Right atrium auricular region (tissue), 2 donors: Measurements from ENCODE around the gene TSKS. TPM values are rescaled to one million over a fixed set of nuclear protein-coding genes. Genes with fewer than 3 reads are reported as not detected.

Source experiments
- DNase-seq: peaks from one replicate; pipeline ENCODE4 v3.0.0-alpha.2; 2019; ENCODE audit warnings: low spot score
- H3K27ac ChIP-seq, 2 donors: fragments of 200-600 bp; sonication (generic); 1 replicate in 1 of 2; 2 replicates in 1 of 2; pipeline ENCODE4 v1.5.1; 2016 to 2019
- H3K27me3 ChIP-seq, 2 donors: fragments of 200-600 bp; sonication (generic); one replicate each; pipeline versions ENCODE4 v1.5.1 to v1.6.0; 2017 to 2019
- H3K36me3 ChIP-seq: fragments of 200-600 bp; sonication (generic); one replicate; pipeline ENCODE4 v1.5.1; 2016
- H3K4me1 ChIP-seq, 2 donors: fragments of 200-600 bp; sonication (generic); one replicate each; pipeline versions ENCODE4 v1.5.1 to v1.6.0; 2017 to 2019
- H3K4me3 ChIP-seq, 2 donors: fragments of 200-600 bp; sonication (generic); 1 replicate in 1 of 2; 2 replicates in 1 of 2; pipeline ENCODE4 v1.5.1; 2017 to 2019; ENCODE audit warnings: mild to moderate bottlenecking in 1 of 2, moderate library complexity in 1 of 2
- H3K9me3 ChIP-seq, 2 donors: fragments of 200-600 bp; sonication (generic); one replicate each; pipeline ENCODE4 v1.5.1; 2019
- CTCF ChIP-seq, 2 donors: fragments of 200-600 bp; sonication (generic); IDR thresholded peaks; one replicate each; pipeline ENCODE4 v1.5.1; 2019; ENCODE audit warnings: antibody characterized with exemption in 2 of 2
- total RNA-seq, 2 donors: library from RNA; depleted of rRNA; stranded (reverse); fragments of >200 nt; gene quantifications; one replicate each; pipeline ENCODE4 v1.1.0, GENCODE V29; 2016

The TSKS gene
- under 1 TPM; 0.28 to 0.96 TPM for total RNA-seq

GRCh38 chr19:49763230-49763629, at the start of gene TSKS:
Gene TSKS (minus strand): TSS chr19:49763306. CDS start chr19:49763247, 59 bp downstream.
- Histone ChIP-seq H3K27me3 (no peaks in the 10 kb centered on the region), H3K9me3 (no peaks in the 10 kb centered on the region), H3K27ac (peak within 1 kb of the TSS; percentile 73), H3K4me3 (no peak within 1 kb of the TSS), H3K4me1 (peaks cover 0 to 21% of the 10 kb centered on the region in 2 donors), H3K36me3 (no peaks in the 10 kb centered on the region)
- no peak for DNase-seq
- no peak for TF ChIP-seq CTCF (IDR thresholded peaks at IDR 0.05)

DNA sequence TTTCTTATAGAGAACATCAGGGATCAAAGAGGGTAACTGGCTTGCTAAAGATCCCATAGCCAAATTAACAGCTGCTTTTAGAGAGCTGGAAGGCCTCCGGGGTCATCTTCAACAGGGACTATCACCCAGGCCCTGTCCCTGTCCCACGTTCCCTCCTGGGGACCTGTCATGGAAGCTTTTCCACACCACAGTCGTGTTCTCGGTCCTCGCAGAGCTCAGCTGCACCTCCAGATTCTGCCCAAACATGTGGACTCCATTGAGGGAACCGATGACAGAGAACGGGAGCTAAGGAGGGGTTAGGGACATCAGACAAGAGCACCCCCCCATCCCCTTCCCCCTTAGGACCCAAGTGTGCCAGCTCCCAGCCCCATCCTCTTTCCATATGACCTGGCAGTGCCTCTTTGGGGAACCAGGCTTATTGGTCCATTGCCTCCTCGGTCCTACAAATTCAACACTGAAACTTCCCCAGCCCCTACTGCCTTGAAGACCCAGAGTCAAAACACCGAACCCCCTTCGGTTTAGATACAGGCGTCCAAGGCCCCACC, 49.4 kb upstream of the TSKS start:
- no peaks in the 10 kb centered on the region for H3K9me3 ChIP-seq
- H3K36me3 ChIP-seq, result peaks cover under 1% of the 10 kb centered on the region
- peaks cover 0 to 36% of the 10 kb centered on the region in 2 donors for H3K4me1 ChIP-seq
- no peak for DNase-seq
- peak overlapping the region; percentile 85 to 88 for H3K27ac ChIP-seq
- peak overlapping the region; percentile 65 for H3K4me3 ChIP-seq
- TF ChIP-seq CTCF (IDR thresholded peaks at IDR 0.05), result no peak
- no peaks in the 10 kb centered on the region for H3K27me3 ChIP-seq

DNA sequence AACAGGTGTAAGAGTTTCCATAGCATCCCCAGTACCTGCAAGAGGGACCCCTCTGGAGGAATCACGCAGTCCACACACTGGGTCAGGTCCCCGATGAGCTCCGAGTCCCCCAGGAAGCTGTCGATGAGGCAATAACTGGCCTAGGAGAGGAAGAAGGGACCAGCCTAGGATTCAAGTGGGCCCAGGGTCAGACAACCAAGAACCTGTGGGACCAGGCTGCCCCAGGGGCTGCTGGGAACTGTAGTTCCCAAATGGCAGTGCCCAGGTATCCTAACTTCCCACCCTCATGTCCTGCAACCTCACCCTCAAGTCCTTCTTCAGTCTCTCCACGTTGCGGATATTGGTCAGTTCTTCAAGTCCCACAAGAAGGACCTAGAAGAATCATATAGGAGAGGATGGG, 48.2 kb upstream of the TSKS start:
- Histone ChIP-seq H3K27ac (no peak overlapping the region), H3K27me3 (no peaks in the 10 kb centered on the region), H3K36me3 (peaks cover 12% of the 10 kb centered on the region), H3K9me3 (no peaks in the 10 kb centered on the region), H3K4me1 (peaks cover 0 to 29% of the 10 kb centered on the region in 2 donors), H3K4me3 (no peak overlapping the region)
- TF ChIP-seq CTCF (IDR thresholded peaks at IDR 0.05), result no peak
- DNase-seq, result no peak

- DNase-seq, result no peak
- H3K4me1 ChIP-seq, result peaks cover 0 to 29% of the 10 kb centered on the region in 2 donors
- peak overlapping the region; percentile 62 to 75 for H3K4me3 ChIP-seq
Measured at GRCh38 chr19:49809941-49810389, 46.9 kb upstream of the TSKS start.

DNA sequence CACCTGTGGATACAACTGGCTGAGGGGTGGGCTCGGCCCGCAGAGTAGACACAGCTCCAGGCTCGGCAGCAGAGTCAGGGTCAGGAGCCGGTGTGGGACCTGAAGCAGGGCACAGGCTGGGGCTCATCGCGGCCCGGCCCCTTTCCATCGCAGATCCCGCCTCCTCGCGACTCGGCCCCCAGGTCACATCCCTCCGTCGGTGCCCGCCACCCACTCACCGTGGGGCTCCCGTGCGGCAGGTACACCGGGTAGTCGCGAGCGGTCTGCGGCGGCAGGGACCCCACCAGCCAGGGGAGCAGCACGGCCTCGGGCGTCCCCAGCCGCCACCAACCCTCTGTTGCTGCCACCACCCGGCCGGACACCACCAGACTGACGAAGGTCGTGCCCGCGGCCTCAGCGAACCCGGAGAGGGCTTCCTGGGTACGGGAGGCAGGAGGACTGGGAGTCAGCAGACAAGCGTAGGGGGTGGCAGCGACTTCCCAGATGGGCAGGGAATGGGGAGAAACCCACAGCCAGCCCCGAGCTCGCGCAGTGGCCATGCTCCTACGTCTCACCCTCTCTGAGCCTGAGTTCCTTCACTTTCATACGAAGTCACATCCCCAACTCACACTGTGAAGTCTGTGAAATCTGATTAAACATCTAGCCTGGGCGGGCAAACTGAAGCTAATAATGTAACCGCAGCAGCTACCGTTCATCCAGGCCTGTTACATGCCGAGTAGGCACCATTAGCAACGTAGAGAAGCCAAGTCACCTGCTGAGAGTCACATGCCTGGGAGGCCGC, 46.2 kb upstream of the TSKS start:
- peak overlapping the region; percentile 83 to 93 for H3K27ac ChIP-seq
- TF ChIP-seq CTCF (IDR thresholded peaks at IDR 0.05), result peak in 1 of 2 donors; percentile 54
- no peaks in the 10 kb centered on the region for H3K9me3 ChIP-seq
- peaks cover 0 to 29% of the 10 kb centered on the region in 2 donors for H3K4me1 ChIP-seq
- DNase-seq, result peak; percentile 77
- H3K27me3 ChIP-seq, result no peaks in the 10 kb centered on the region
- peaks cover 25% of the 10 kb centered on the region for H3K36me3 ChIP-seq
- H3K4me3 ChIP-seq, result peak overlapping the region; percentile 62 to 75

More at GRCh38 chr19:49809941-49810389, 46.9 kb upstream of the TSKS start:
- peak overlapping the region; percentile 83 to 93 for H3K27ac ChIP-seq
- no peaks in the 10 kb centered on the region for H3K9me3 ChIP-seq
- H3K36me3 ChIP-seq, result peaks cover 23% of the 10 kb centered on the region
- no peak for TF ChIP-seq CTCF (IDR thresholded peaks at IDR 0.05)
- H3K27me3 ChIP-seq, result no peaks in the 10 kb centered on the region
